ENCODE measurements around the gene TMEM156. TPM values are rescaled to one million over a fixed set of nuclear protein-coding genes. Genes with fewer than 3 reads are reported as not detected.

The TMEM156 gene
- total RNA-seq, 2 experiments from 2014 or later: 18.4 TPM

- intact Hi-C loops (cut with DNase I, micrococcal nuclease): no loop called here
- Histone ChIP-seq H3K4me3 (ENCODE audit: low read length) (no peak overlapping the region), H3K27me3 (ENCODE audit: control insufficient read depth in 1 of 2, insufficient read depth in 2 of 2, low read length in 2 of 2) (no peaks in the 10 kb centered on the region), H3K9me3 (ENCODE audit: control insufficient read depth in 1 of 2, insufficient read depth in 1 of 2, low read length in 2 of 2) (no peaks in the 10 kb centered on the region), H3K4me1 (ENCODE audit: insufficient read depth, low read length) (no peaks in the 10 kb centered on the region), H3K36me3 (ENCODE audit: insufficient read depth, low read length) (no peaks in the 10 kb centered on the region), H3K27ac (ENCODE audit: low read depth in 1 of 2, low read length in 2 of 2) (no peak overlapping the region)
- no peak for TF ChIP-seq CTCF (IDR thresholded peaks at IDR 0.05)
- Mint-ChIP-seq H3K9me3 (no peaks in the 10 kb centered on the region), H3K27me3 (no peaks in the 10 kb centered on the region), H3K4me1 (ENCODE audit: low read depth) (peaks cover 10% of the 10 kb centered on the region), H3K4me3 (no peak overlapping the region), H3K36me3 (ENCODE audit: low read depth) (no peaks in the 10 kb centered on the region), H3K27ac (no peak overlapping the region)
- DNase-seq (no peak), ATAC-seq (ENCODE audit: poor library complexity) (no peak)
- ChIA-PET CTCF (no interaction called here), POLR2A (no interaction called here)
These were observed 112.0 kb downstream of the TMEM156 start for GRCh38 chr4:38920186-38920585.

GRCh38 chr4:38919494-38919893 lies 112.7 kb downstream of the TMEM156 start:
- CTCF ChIA-PET: no interaction called here
- intact Hi-C loops (cut with DNase I, micrococcal nuclease): no loop called here
- no peaks in the 10 kb centered on the region for H3K36me3 Mint-ChIP-seq (ENCODE audit: low read depth)

GRCh38 chr4:38917481-38918025 lies 114.7 kb downstream of the TMEM156 start:
- Mint-ChIP-seq H3K36me3 (ENCODE audit: low read depth) (no peaks in the 10 kb centered on the region), H3K9me3 (no peaks in the 10 kb centered on the region), H3K4me1 (ENCODE audit: low read depth) (peaks cover 14% of the 10 kb centered on the region), H3K27ac (no peak overlapping the region), H3K4me3 (no peak overlapping the region), H3K27me3 (no peaks in the 10 kb centered on the region)
- intact Hi-C loops (cut with DNase I, micrococcal nuclease): no loop called here
- ATAC-seq (ENCODE audit: poor library complexity) (no peak), DNase-seq (no peak)
- H3K27ac ChIP-seq (ENCODE audit: low read depth in 1 of 2, low read length in 2 of 2): no peak overlapping the region
- ChIA-PET POLR2A (no interaction called here), CTCF (no interaction called here)
- no peak for TF ChIP-seq CTCF (IDR thresholded peaks at IDR 0.05)
- no peaks in the 10 kb centered on the region for H3K9me3 ChIP-seq (ENCODE audit: control insufficient read depth in 1 of 2, insufficient read depth in 1 of 2, low read length in 2 of 2)
- no peaks in the 10 kb centered on the region for H3K27me3 ChIP-seq (ENCODE audit: control insufficient read depth in 1 of 2, insufficient read depth in 2 of 2, low read length in 2 of 2)
- no peak overlapping the region for H3K4me3 ChIP-seq (ENCODE audit: low read length)
- peaks cover 3% of the 10 kb centered on the region for H3K4me1 ChIP-seq (ENCODE audit: insufficient read depth, low read length)
- no peaks in the 10 kb centered on the region for H3K36me3 ChIP-seq (ENCODE audit: insufficient read depth, low read length)

More at GRCh38 chr4:38919494-38919893, 112.7 kb downstream of the TMEM156 start:
- H3K36me3 ChIP-seq (ENCODE audit: insufficient read depth, low read length): no peaks in the 10 kb centered on the region
- H3K4me1 ChIP-seq (ENCODE audit: insufficient read depth, low read length): peaks cover 3% of the 10 kb centered on the region
- Mint-ChIP-seq H3K9me3 (no peaks in the 10 kb centered on the region), H3K4me3 (no peak overlapping the region), H3K4me1 (ENCODE audit: low read depth) (peaks cover 14% of the 10 kb centered on the region), H3K27ac (no peak overlapping the region), H3K27me3 (no peaks in the 10 kb centered on the region)
- ATAC-seq (ENCODE audit: poor library complexity): no peak
- H3K4me3 ChIP-seq (ENCODE audit: low read length): no peak overlapping the region
- no peak for DNase-seq
- no peak overlapping the region for H3K27ac ChIP-seq (ENCODE audit: low read depth in 1 of 2, low read length in 2 of 2)
- H3K9me3 ChIP-seq (ENCODE audit: control insufficient read depth in 1 of 2, insufficient read depth in 1 of 2, low read length in 2 of 2): no peaks in the 10 kb centered on the region
- POLR2A ChIA-PET: no interaction called here
- TF ChIP-seq CTCF (IDR thresholded peaks at IDR 0.05): no peak
- H3K27me3 ChIP-seq (ENCODE audit: control insufficient read depth in 1 of 2, insufficient read depth in 2 of 2, low read length in 2 of 2): no peaks in the 10 kb centered on the region

Other genes with a start within 250 kb of the TMEM156 start
- gene TLR10, start 249.4 kb downstream of the TMEM156 start, total RNA-seq: not detected
- gene TLR1, start 227.6 kb downstream of the TMEM156 start, total RNA-seq: 10 to 100 TPM; 16.2 to 16.3 TPM
- gene TLR6, start 175.6 kb downstream of the TMEM156 start, total RNA-seq: 1 to 10 TPM in 1 of 2 experiments, under 1 TPM in 1; 0.69 to 1.3 TPM
- gene FAM114A1, start 164.6 kb downstream of the TMEM156 start, total RNA-seq: not detected
- 10 to 100 TPM; 17.7 to 18.6 TPM for gene KLHL5, start 29.8 kb upstream of the TMEM156 start, total RNA-seq
- gene WDR19, start 150.1 kb upstream of the TMEM156 start, total RNA-seq: 10 to 100 TPM; 14.5 to 16.7 TPM